HTR-8/SVneo (cell line): ENCODE measurements around the gene ENO1.
A peak's percentile ranks its signal among the peaks of the same experiment; 100 is the strongest.
"Not testable (repeated sequence)": the region's sequence is repeated elsewhere in the genome, so short reads cannot be mapped to it uniquely, and the experiment has no call there.

ENCODE experiments used
- DNase-seq: peaks from one replicate; pipeline ENCODE4 v3.0.0; 2011; ENCODE audit warnings: low spot score, mixed read lengths; ENCODE audit not compliant: insufficient read length
- FAIRE-seq: peaks from 2 replicates; lab custom pipeline; 2011; peaks lifted over from hg19 to GRCh38; lab: Jason Lieb, UNC

ENO1 gene

GRCh38 chr1:8854240-8854639, 24.2 kb downstream of the ENO1 start:
- FAIRE-seq (no peak), DNase-seq (no peak)

- no peak for FAIRE-seq
Observed at GRCh38 chr1:8851060-8851459, 27.4 kb downstream of the ENO1 start.

GRCh38 chr1:8848663-8849386, 29.7 kb downstream of the ENO1 start:
- DNase-seq (peak; percentile 89), FAIRE-seq (no peak)

More at GRCh38 chr1:8851060-8851459, 27.4 kb downstream of the ENO1 start:
- no peak for DNase-seq

- no peak for FAIRE-seq
- DNase-seq: no peak
Observed at GRCh38 chr1:8847990-8848389, 30.5 kb downstream of the ENO1 start.

- no peak for DNase-seq
- no peak for FAIRE-seq
Observed at GRCh38 chr1:8846263-8846662, 32.2 kb downstream of the ENO1 start.

- FAIRE-seq (no peak), DNase-seq (no peak)
Observed at GRCh38 chr1:8845104-8846097, 33.1 kb downstream of the ENO1 start.

- DNase-seq: no peak
- FAIRE-seq: no peak
Observed at GRCh38 chr1:8844501-8845006, 33.9 kb downstream of the ENO1 start.

GRCh38 chr1:8841395-8841794, 37.1 kb downstream of the ENO1 start:
- no peak for FAIRE-seq

GRCh38 chr1:8839990-8840389, 38.5 kb downstream of the ENO1 start:
- no peak for DNase-seq
- FAIRE-seq: no peak

More at GRCh38 chr1:8841395-8841794, 37.1 kb downstream of the ENO1 start:
- DNase-seq: no peak

- FAIRE-seq (no peak), DNase-seq (no peak)
Observed at GRCh38 chr1:8835941-8836643, 42.4 kb downstream of the ENO1 start.

GRCh38 chr1:8831340-8831739, 47.1 kb downstream of the ENO1 start:
- no peak for DNase-seq
- FAIRE-seq: no peak

GRCh38 chr1:8830732-8831131, 47.8 kb downstream of the ENO1 start:
- FAIRE-seq, DNase-seq: not testable (repeated sequence)

- peak; percentile 26 for FAIRE-seq
- DNase-seq: peak; percentile 62
Observed at GRCh38 chr1:8825985-8826481, 52.5 kb downstream of the ENO1 start.

- DNase-seq (no peak), FAIRE-seq (no peak)
Observed at GRCh38 chr1:8823295-8823664, 55.2 kb downstream of the ENO1 start.

GRCh38 chr1:8822373-8823294, 55.9 kb downstream of the ENO1 start:
- DNase-seq (peak; percentile 76), FAIRE-seq (peak; percentile 20)

GRCh38 chr1:8821084-8821483, 57.4 kb downstream of the ENO1 start:
- DNase-seq: no peak
- FAIRE-seq: no peak

- DNase-seq, FAIRE-seq: not testable (repeated sequence)
Observed at GRCh38 chr1:8818789-8819188, 59.7 kb downstream of the ENO1 start.

GRCh38 chr1:8818325-8818775, 60.1 kb downstream of the ENO1 start:
- FAIRE-seq: no peak
- no peak for DNase-seq
